Neural cell (in vitro differentiated cells): ENCODE measurements around the gene ULBP1. TPM values are rescaled to one million over a fixed set of nuclear protein-coding genes. Genes with fewer than 3 reads are reported as not detected.
"Not testable (repeated sequence)": the region's sequence is repeated elsewhere in the genome, so short reads cannot be mapped to it uniquely, and the experiment has no call there.

Experiments
- H2AFZ ChIP-seq: fragments of 200-600, 300-800 bp; sonication (generic), shearing (Covaris generic); 2 replicates; pipeline ENCODE4 v1.6.0; 2014; ENCODE audit warnings: low read depth, mild to moderate bottlenecking, antibody characterized with exemption, low read length, moderate library complexity
- H3F3A ChIP-seq: fragments of 200-600 bp; shearing (Covaris generic); 2 replicates; pipeline ENCODE4 v1.6.1; 2016; ENCODE audit warnings: mild to moderate bottlenecking, moderate library complexity, mixed read lengths, antibody characterized with exemption, low read length; ENCODE audit not compliant: insufficient read depth, poor library complexity, severe bottlenecking
- H3K27ac ChIP-seq: fragments of 200-600, 300-800 bp; sonication (generic), shearing (Covaris generic); 2 replicates; pipeline ENCODE4 v1.5.1; 2014; ENCODE audit warnings: mild to moderate bottlenecking, low read length, moderate library complexity
- H3K27me3 ChIP-seq: fragments of 300-800, 200-600 bp; sonication (generic), shearing (Covaris generic); 2 replicates; pipeline ENCODE4 v1.6.0; 2014; ENCODE audit warnings: mild to moderate bottlenecking, low read depth, low read length, moderate library complexity; ENCODE audit not compliant: insufficient read depth
- H3K36me3 ChIP-seq: fragments of 300-800, 200-600 bp; sonication (generic), shearing (Covaris generic); 2 replicates; pipeline ENCODE4 v1.5.1; 2014; ENCODE audit warnings: mild to moderate bottlenecking, antibody characterized with exemption, low read length, moderate library complexity; ENCODE audit not compliant: insufficient read depth
- H3K4me2 ChIP-seq: fragments of 300-800, 200-600 bp; sonication (generic), shearing (Covaris generic); 2 replicates; pipeline ENCODE4 v1.6.0; 2014; ENCODE audit warnings: mild to moderate bottlenecking, low read length
- H3K4me3 ChIP-seq: fragments of 300-800, 200-600 bp; sonication (generic), shearing (Covaris generic); 2 replicates; pipeline ENCODE4 v1.5.1; 2014; ENCODE audit warnings: mild to moderate bottlenecking, low read length, moderate library complexity
- H3K79me2 ChIP-seq: fragments of 200-600 bp; shearing (Covaris generic); replicated peaks from 2 replicates; pipeline ENCODE4 v1.6.0; 2014; ENCODE audit warnings: mild to moderate bottlenecking, low read length, moderate library complexity; ENCODE audit not compliant: insufficient read depth
- H3K9ac ChIP-seq: fragments of 300-800, 200-600 bp; sonication (generic), shearing (Covaris generic); 2 replicates; pipeline ENCODE4 v1.6.1; 2016; ENCODE audit warnings: mild to moderate bottlenecking, low read length, mixed read lengths
- H3K9me2 ChIP-seq: fragments of 200-600 bp; shearing (Covaris generic); 2 replicates; pipeline ENCODE4 v1.6.1; 2016; ENCODE audit warnings: mild to moderate bottlenecking, low read length, mixed read lengths; ENCODE audit not compliant: insufficient read depth
- H3K9me3 ChIP-seq: fragments of 200-600, 300-800 bp; sonication (generic), shearing (Covaris generic); 2 replicates; pipeline ENCODE4 v1.6.1; 2016; ENCODE audit warnings: mild to moderate bottlenecking, mixed run types, low read length, moderate library complexity, mixed read lengths
- H4K20me1 ChIP-seq: fragments of 200-600 bp; shearing (Covaris generic); 2 replicates; pipeline ENCODE4 v1.6.1; 2016; ENCODE audit warnings: mild to moderate bottlenecking, mixed run types; ENCODE audit not compliant: insufficient read depth
- CTCF ChIP-seq: fragments of 450-650 bp; IDR thresholded peaks from 2 replicates; pipeline ENCODE4 v1.5.1; 2014; ENCODE audit warnings: antibody characterized with exemption, mild to moderate bottlenecking, moderate library complexity; ENCODE audit not compliant: poor library complexity, severe bottlenecking
- RAD21 ChIP-seq: fragments of 450-650 bp; conservative IDR thresholded peaks from 2 replicates; pipeline ENCODE4 v1.6.1; 2014; ENCODE audit warnings: antibody characterized with exemption, mild to moderate bottlenecking, moderate library complexity
- REST ChIP-seq: IDR thresholded peaks from 2 replicates; pipeline ENCODE4 v1.6.1; 2012; ENCODE audit warnings: borderline replicate concordance
- SMC3 ChIP-seq: fragments of 450-650 bp; conservative IDR thresholded peaks from 2 replicates; pipeline ENCODE4 v1.6.1; 2014; ENCODE audit warnings: antibody characterized with exemption, mild to moderate bottlenecking, moderate library complexity; ENCODE audit not compliant: poor library complexity
- polyA plus RNA-seq: library from polyadenylated mRNA; depleted of rRNA; stranded (reverse); fragments of >200 nt; gene quantifications from 2 replicates; pipeline ENCODE4 v1.2.3, GENCODE V29; 2014

The ULBP1 gene
- polyA plus RNA-seq, 1 donor from 2014 or later, result 0.22 TPM

GRCh38 chr6:150015281-150016001 lies 51.7 kb downstream of the ULBP1 start:
- not testable (repeated sequence) for H3K4me2 ChIP-seq

GRCh38 chr6:150016324-150017185 lies 52.8 kb downstream of the ULBP1 start:
- TF ChIP-seq CTCF, result peak; percentile 85
- peak; percentile 88 for TF ChIP-seq SMC3
- TF ChIP-seq RAD21, result peak; percentile 88
- no peak for TF ChIP-seq REST
- Histone ChIP-seq H3K27ac (no peak overlapping the region), H3K9me2 (no peaks in the 10 kb centered on the region), H3K36me3 (no peaks in the 10 kb centered on the region), H2AFZ (no peak overlapping the region), H3F3A (no peaks in the 10 kb centered on the region), H3K9me3 (no peaks in the 10 kb centered on the region), H4K20me1 (no peaks in the 10 kb centered on the region), H3K4me3 (no peak overlapping the region), H3K9ac (no peak overlapping the region), H3K4me2 (no peak overlapping the region), H3K79me2 (no peaks in the 10 kb centered on the region), H3K27me3 (peaks cover 66% of the 10 kb centered on the region)

More at GRCh38 chr6:150015281-150016001, 51.7 kb downstream of the ULBP1 start:
- not testable (repeated sequence) for H3K9ac ChIP-seq, H3K4me3 ChIP-seq, H3K79me2 ChIP-seq, H3F3A ChIP-seq, H3K9me3 ChIP-seq, H3K9me2 ChIP-seq, H3K36me3 ChIP-seq, H3K27ac ChIP-seq, H2AFZ ChIP-seq, H4K20me1 ChIP-seq
- H3K27me3 ChIP-seq, result peaks cover 74% of the 10 kb centered on the region

- H2AFZ ChIP-seq, H3K4me2 ChIP-seq, H3F3A ChIP-seq, H3K79me2 ChIP-seq, H3K9ac ChIP-seq, H3K27ac ChIP-seq, H3K36me3 ChIP-seq, H3K4me3 ChIP-seq, H3K9me3 ChIP-seq, H3K9me2 ChIP-seq, H4K20me1 ChIP-seq: not testable (repeated sequence)
- peaks cover 60% of the 10 kb centered on the region for H3K27me3 ChIP-seq
- peak; percentile 12 for TF ChIP-seq SMC3
These were observed 53.4 kb downstream of the ULBP1 start for GRCh38 chr6:150017186-150017521.
